HG02610 (cell line): Measurements from ENCODE around the gene HSPA1L.

ENCODE experiments used
- ATAC-seq: cut with Tn5 transposase; IDR thresholded peaks from one replicate; pipeline ENCODE4 v1.9.1; 2021; ENCODE audit warnings: mild to moderate bottlenecking, moderate library complexity; ENCODE audit not compliant: unreplicated experiment

The HSPA1L gene

GRCh38 chr6:31784098-31784925, 30.8 kb downstream of the HSPA1L start:
- no peak for ATAC-seq

GRCh38 chr6:31782126-31782855, 32.8 kb downstream of the HSPA1L start:
- ATAC-seq = no peak

GRCh38 chr6:31781244-31782125, 33.6 kb downstream of the HSPA1L start:
- ATAC-seq = no peak

GRCh38 chr6:31780507-31781243, 34.4 kb downstream of the HSPA1L start:
- ATAC-seq = no peak

GRCh38 chr6:31779908-31780307, 35.2 kb downstream of the HSPA1L start:
- ATAC-seq = no peak

GRCh38 chr6:31778999-31779885, 35.8 kb downstream of the HSPA1L start:
- no peak for ATAC-seq

GRCh38 chr6:31778193-31778592, 36.9 kb downstream of the HSPA1L start:
- ATAC-seq = no peak

- ATAC-seq = no peak
Observed at GRCh38 chr6:31777667-31778050, 37.4 kb downstream of the HSPA1L start.

GRCh38 chr6:31776989-31777666, 38.0 kb downstream of the HSPA1L start, which contains the start of gene VWA7:
TSS of gene VWA7 (minus strand) at chr6:31777328. CDS start at chr6:31776779, 549 bp downstream.
- peak; percentile 63 for ATAC-seq

GRCh38 chr6:31776485-31776988, 38.5 kb downstream of the HSPA1L start:
- ATAC-seq = no peak

- ATAC-seq = no peak
Observed at GRCh38 chr6:31775633-31776484, 39.2 kb downstream of the HSPA1L start.

GRCh38 chr6:31775184-31775583, 39.9 kb downstream of the HSPA1L start:
- ATAC-seq = no peak

GRCh38 chr6:31771992-31772358, 43.1 kb downstream of the HSPA1L start:
- no peak for ATAC-seq

GRCh38 chr6:31770860-31771259, 44.2 kb downstream of the HSPA1L start:
- ATAC-seq = no peak

- peak; percentile 50 for ATAC-seq
Observed at GRCh38 chr6:31769684-31770371, 45.3 kb downstream of the HSPA1L start.

- ATAC-seq = no peak
Observed at GRCh38 chr6:31768363-31769257, 46.5 kb downstream of the HSPA1L start.
